ENCODE data around the gene SMPX.

The SMPX gene

DNA sequence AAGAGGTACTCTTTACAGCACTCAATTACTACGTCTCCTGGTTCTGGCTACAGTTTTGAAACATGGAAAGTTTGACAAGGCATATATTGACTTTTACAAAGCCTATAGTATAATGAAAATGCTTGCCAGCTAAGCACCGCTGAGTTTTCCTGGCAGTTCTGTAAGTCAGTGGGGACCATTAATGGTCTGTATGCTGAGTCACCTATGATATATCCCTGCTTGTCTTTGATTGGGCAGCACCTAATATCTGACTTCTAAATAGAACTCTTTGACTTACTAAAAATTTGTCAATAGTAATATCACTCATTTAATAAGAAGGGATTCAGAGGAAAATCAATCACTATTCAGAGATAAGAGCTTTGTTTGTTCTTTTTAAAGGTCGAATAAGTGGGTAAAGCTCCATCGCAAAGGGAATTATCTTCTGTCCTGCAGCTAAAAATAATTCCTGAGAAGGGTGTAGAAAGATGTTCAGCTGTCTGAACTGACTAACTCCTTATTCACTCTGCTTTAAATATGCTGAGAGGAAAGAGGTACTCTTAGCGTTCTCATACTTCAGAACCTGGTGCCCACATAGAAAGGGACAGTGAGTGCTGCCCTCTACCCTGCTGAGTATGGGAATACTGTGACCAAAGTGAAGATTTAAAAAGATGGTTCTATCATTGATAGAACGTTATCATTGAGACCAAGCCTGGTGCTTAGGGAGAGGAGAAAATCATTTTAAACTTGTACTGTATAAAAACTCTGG lies 959 bp downstream of the SMPX start:
- TF ChIP-seq CTCF (IDR thresholded peaks at IDR 0.05; ENCODE audit: low read length), result no peak
- TF ChIP-seq EZH2 (IDR thresholded peaks at IDR 0.05; ENCODE audit: borderline replicate concordance, low read length), result no peak
- Histone ChIP-seq H3F3A (ENCODE audit: insufficient read depth, low read length) (no peaks in the 10 kb centered on the region), H3K27ac (ENCODE audit: low read depth, low read length, poor library complexity, severe bottlenecking) (no peak overlapping the region), H3K9me3 (ENCODE audit: low read length) (no peaks in the 10 kb centered on the region), H3K27me3 (ENCODE audit: insufficient read depth, low read length) (no peaks in the 10 kb centered on the region), H3K4me1 (ENCODE audit: insufficient read depth, low read length, severe bottlenecking) (no peaks in the 10 kb centered on the region), H3K4me3 (ENCODE audit: low read depth, low read length, poor library complexity, severe bottlenecking) (no peak overlapping the region), H4K20me1 (ENCODE audit: insufficient read depth, low read length) (no peaks in the 10 kb centered on the region), H3K9me2 (ENCODE audit: low read depth, low read length) (no peaks in the 10 kb centered on the region), H3K79me2 (ENCODE audit: insufficient read depth, low read length) (no peaks in the 10 kb centered on the region), H2AFZ (ENCODE audit: low read length) (no peak overlapping the region), H3K9ac (ENCODE audit: low read length) (no peak overlapping the region), H3K36me3 (ENCODE audit: insufficient read depth, low read length) (no peaks in the 10 kb centered on the region), H3K4me2 (ENCODE audit: low read length) (no peak overlapping the region)

- Histone ChIP-seq H3K79me2 (ENCODE audit: insufficient read depth, low read length) (no peaks in the 10 kb centered on the region), H3K4me1 (ENCODE audit: insufficient read depth, low read length, severe bottlenecking) (no peaks in the 10 kb centered on the region), H3K9ac (ENCODE audit: low read length) (no peak overlapping the region), H3K9me3 (ENCODE audit: low read length) (no peaks in the 10 kb centered on the region), H3K36me3 (ENCODE audit: insufficient read depth, low read length) (no peaks in the 10 kb centered on the region), H3F3A (ENCODE audit: insufficient read depth, low read length) (no peaks in the 10 kb centered on the region), H4K20me1 (ENCODE audit: insufficient read depth, low read length) (no peaks in the 10 kb centered on the region), H3K4me2 (ENCODE audit: low read length) (no peak overlapping the region), H3K9me2 (ENCODE audit: low read depth, low read length) (no peaks in the 10 kb centered on the region), H3K4me3 (ENCODE audit: low read depth, low read length, poor library complexity, severe bottlenecking) (no peak overlapping the region), H3K27me3 (ENCODE audit: insufficient read depth, low read length) (no peaks in the 10 kb centered on the region), H2AFZ (ENCODE audit: low read length) (no peak overlapping the region), H3K27ac (ENCODE audit: low read depth, low read length, poor library complexity, severe bottlenecking) (no peak overlapping the region)
- TF ChIP-seq EZH2 (IDR thresholded peaks at IDR 0.05; ENCODE audit: borderline replicate concordance, low read length) (no peak), CTCF (IDR thresholded peaks at IDR 0.05; ENCODE audit: low read length) (no peak)
Observed at GRCh38 chrX:21749924-21750323, 8.0 kb downstream of the SMPX start.

DNA sequence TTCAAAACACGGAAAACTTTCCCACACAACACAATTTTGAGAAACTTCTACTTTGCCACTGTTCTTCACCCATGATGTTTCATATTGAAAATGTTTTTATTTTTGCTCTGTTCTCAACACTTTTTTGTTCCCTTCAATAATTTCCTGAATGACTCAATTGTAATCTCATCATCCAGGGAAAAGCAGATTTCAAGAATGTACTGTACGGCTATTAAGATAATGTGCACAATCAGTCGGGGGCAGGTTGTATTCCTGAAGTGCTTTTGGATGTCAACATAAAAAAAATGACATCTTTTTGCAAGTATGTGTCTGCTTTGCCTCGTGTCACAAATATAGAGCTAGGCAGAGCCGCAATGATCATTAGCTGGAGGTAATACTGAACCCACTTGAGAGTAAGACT lies 9.7 kb downstream of the SMPX start:
- no peaks in the 10 kb centered on the region for H3K9me3 ChIP-seq (ENCODE audit: low read length)
- no peaks in the 10 kb centered on the region for H3K4me1 ChIP-seq (ENCODE audit: insufficient read depth, low read length, severe bottlenecking)
- TF ChIP-seq EZH2 (IDR thresholded peaks at IDR 0.05; ENCODE audit: borderline replicate concordance, low read length) (no peak), CTCF (IDR thresholded peaks at IDR 0.05; ENCODE audit: low read length) (no peak)
- no peak overlapping the region for H2AFZ ChIP-seq (ENCODE audit: low read length)
- no peaks in the 10 kb centered on the region for H4K20me1 ChIP-seq (ENCODE audit: insufficient read depth, low read length)
- H3K79me2 ChIP-seq (ENCODE audit: insufficient read depth, low read length), result no peaks in the 10 kb centered on the region
- no peak overlapping the region for H3K4me2 ChIP-seq (ENCODE audit: low read length)
- no peaks in the 10 kb centered on the region for H3K36me3 ChIP-seq (ENCODE audit: insufficient read depth, low read length)
- H3K9me2 ChIP-seq (ENCODE audit: low read depth, low read length), result no peaks in the 10 kb centered on the region
- H3K4me3 ChIP-seq (ENCODE audit: low read depth, low read length, poor library complexity, severe bottlenecking), result no peak overlapping the region
- H3F3A ChIP-seq (ENCODE audit: insufficient read depth, low read length), result no peaks in the 10 kb centered on the region
- no peaks in the 10 kb centered on the region for H3K27me3 ChIP-seq (ENCODE audit: insufficient read depth, low read length)
- no peak overlapping the region for H3K27ac ChIP-seq (ENCODE audit: low read depth, low read length, poor library complexity, severe bottlenecking)
- no peak overlapping the region for H3K9ac ChIP-seq (ENCODE audit: low read length)

Measured in OCI-LY1 (cell line).